ENCODE results near the gene MAVS.

The MAVS gene

DNA sequence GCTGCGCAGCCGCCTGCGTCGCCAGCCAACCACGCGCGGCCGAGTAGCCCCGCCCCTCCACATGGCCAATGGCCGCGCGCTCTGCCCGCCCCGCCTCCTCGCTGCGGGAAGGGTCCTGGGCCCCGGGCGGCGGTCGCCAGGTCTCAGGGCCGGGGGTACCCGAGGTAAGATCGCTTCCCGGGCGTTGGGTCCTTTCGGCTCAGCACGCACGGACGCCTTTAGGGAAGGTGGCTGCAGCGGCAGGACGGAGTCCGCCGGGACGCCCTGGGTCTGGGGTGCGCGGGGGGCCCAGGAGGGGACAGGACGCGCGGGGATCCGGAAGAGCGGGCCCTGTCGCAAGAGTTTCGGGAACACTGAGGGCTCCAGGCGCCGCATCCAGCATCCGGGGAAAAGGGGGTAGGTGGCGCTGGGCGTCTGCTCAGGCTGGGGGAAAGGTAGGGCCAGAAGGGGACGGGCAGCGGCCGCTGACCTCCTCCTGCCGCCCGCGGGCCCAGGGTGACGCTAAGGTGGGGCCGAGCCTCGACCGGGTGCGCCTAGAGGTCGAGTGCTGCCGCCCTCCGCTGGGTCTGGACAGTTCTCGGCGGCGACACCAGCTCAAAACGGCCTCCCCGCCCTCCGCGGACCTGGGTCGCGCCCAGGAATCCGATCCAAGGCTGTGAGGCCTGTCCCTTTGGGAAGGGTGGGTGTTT lies at the start of gene MAVS:
Gene MAVS (plus strand): TSS at position 95 of the 689 bp plus-strand sequence. CDS start 7,791 bp downstream, outside the sequence.
- peak; percentile 81 for DNase-seq (ENCODE audit: low read depth)

DNA sequence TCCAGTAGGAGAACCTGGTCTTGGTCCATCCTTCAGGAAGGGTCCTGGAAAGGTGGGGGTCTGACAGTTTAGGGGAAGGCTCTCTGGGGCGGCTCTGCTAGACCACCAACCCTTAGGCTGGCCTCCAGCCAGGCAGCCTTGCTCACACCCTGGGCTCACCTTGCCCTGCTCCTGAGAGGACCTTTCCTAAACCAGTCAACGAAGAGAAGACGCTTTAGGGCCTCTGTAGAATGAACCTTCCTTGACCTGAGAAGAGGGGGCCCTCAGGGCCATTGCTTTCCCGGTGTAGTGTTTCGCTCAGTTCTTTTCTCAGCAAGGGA lies 49.4 kb upstream of the MAVS start:
- no peak for DNase-seq (ENCODE audit: low read depth)

DNA sequence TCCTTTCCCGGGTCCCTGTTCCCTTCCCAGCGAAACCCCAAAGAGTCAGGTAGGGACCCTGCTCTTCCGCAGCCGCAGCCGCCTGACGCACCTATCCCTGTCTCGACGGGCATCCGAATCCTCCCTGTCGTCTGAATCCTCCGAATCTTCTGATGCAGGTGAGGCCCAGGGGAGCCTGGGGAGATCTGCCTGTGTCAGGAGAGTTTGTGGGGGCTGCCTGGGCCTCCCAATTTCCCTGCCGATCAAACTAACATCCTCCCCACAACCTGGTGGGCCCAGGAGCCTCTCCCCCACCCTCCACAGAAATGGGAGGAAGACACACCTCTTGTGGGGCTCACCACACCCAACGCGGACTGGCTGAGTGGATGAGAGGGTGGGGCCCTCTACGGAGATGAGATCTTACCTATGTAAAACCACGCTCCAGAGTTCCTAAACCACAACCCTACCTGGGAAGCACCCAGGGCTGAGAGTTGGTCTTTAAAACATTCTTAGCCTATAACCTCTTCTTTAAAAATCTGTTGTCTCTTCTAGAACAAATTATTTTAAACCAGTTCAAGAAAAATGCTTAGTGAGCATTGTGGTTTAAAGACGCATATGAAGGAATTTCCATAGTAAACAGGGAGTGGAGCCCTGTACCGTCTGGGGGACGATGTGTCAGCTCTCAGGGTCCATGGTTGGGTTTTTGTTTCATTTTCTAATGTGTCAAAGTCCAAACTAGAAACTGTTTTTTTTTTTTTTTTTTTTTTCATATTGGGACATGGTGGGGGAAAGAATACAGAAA lies 48.9 kb upstream of the MAVS start:
- DNase-seq (ENCODE audit: low read depth): no peak

DNA sequence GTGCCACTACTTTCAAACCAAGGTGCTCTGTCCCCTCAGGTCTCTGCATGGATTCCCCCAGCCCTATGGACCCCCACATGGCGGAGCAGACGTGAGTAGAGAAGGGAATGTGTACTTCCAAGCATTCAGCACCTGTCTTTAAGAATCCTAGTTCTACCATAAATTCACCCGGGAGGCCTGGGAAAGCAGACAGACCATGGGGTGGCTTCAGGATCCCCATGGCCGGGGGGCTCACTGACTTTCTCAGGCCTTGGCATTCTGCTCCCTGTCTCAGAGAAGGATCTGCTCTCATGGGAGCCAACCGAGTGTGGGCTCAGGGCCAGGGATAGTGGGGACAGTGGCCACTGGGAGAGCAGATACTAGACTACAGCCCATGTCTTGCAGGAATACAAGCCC lies 48.3 kb upstream of the MAVS start:
- no peak for DNase-seq (ENCODE audit: low read depth)

DNA sequence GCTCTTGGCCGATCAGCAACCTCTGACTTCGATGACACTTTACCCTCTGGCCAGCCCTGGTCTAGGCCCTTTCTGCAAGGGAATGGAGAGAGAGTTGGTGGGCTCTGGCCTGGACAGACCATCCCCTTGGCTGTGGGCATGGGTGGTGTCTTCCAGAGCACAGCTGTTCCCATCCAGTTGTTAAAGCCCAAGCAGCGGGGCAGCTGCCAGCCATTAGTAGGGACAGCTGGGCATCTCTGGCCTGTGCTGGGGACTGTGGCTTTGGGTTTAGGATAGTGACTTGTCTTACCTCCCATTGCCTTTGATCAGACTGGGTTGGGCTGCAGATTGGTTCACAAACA lies 47.8 kb upstream of the MAVS start:
- DNase-seq (ENCODE audit: low read depth): no peak

DNA sequence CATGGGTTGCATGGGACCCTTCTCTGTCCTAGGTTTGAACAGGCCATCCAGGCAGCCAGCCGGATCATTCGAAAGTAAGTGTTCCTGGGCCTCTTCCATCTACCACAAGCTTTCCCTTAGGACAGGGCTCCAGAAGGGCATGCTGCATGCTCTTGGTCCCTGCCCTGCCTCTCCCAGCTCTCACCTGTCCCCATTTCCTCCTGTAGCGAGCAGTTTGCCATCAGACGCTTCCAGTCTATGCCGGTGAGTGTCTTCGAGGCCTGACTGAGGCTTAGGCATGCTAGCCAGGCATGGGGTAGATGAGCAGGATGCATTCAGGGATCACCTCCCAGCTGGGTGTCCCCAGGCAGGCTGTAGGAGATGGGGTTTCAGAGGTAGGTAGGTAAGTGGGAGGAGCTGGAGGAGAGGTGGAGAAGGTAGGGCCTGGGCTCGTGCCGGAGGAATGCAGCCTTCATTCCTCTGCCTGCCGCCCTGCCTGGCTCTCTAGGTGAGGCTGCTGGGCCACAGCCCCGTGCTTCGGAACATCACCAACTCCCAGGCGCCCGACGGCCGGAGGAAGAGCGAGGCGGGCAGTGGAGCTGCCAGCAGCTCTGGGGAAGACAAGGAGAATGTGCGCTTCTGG lies 46.3 kb upstream of the MAVS start:
- no peak for DNase-seq (ENCODE audit: low read depth)

DNA sequence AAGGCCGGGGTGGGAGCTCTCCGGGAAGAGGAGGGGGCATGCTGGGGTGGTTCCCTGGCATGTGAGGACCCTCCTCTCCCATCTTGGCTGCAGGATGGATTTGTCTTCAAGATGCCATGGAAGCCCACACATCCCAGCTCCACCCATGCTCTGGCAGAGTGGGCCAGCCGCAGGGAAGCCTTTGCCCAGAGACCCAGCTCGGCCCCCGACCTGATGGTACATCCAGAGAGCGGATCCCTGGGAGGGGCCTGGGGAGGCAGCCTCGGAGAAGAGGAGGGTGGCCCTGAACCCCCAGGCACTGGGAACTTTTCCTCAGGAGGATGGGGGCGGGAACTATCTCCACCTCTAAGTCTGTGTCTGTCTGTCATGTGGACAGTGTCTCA lies 45.8 kb upstream of the MAVS start:
- no peak for DNase-seq (ENCODE audit: low read depth)

DNA sequence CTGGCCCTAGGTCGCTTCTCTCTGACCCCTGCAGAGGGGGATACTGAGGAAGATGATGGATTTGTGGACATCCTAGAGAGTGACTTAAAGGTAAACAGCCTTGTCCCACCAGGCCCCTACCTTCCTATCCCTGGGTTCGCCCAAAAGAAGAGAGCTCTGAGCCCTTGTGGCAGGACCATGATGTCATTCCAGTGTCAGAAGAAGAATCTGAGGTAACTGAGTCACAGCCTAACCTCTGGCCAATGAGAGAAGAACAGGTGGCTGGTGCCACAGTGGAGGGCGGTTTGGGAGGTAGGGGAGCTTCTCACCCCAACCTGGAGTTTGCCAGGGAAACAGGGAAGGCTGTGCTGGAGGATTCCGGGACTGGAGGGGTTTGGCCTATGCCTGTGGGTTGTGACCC lies 45.3 kb upstream of the MAVS start:
- no peak for DNase-seq (ENCODE audit: low read depth)

DNA sequence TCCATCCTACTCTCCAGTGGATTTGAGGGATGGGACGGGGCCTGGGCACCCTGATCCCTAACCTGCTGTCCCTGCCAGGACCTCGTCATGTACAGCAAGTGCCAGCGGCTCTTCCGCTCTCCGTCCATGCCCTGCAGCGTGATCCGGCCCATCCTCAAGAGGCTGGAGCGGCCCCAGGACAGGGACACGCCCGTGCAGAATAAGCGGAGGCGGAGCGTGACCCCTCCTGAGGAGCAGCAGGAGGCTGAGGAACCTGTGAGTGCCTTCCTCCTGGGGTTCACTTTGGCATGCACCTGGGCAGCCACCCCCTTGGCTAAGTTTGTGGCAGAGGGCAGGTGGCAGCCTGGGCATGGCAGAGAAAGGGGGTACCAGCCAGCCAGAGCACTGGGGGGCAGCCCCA lies 44.8 kb upstream of the MAVS start:
- DNase-seq (ENCODE audit: low read depth): no peak

DNA sequence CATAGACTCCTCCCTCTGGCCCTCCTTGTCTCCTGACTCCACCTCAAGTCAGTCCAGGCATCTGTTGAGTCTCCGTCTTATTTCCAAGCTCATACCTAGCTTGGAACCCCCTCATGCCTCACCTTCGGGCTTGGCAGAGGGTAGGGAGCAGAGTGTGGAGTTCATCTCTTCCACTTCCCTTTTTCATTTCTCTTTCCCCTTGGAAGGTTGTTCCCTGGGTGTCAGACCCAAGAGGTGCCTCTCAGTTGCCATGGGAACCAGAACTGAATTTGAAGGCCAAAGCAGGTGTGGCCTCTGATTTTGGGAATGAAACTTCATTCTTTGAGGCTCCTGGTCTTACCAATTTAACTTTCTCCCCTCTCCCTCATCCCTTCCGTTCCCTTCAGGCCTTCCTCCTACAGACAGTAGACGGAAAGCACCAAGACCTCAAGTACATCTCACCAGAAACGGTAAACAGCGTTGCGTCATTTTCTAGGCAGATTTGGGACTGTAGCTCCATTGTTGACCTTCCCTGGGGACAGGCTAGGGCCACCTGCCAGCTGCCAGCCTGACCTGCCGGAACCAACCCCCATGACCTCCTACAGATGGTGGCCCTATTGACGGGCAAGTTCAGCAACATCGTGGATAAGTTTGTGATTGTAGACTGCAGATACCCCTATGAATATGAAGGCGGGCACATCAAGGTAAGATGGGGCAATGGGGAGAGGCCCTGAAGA lies 44.0 kb upstream of the MAVS start:
- DNase-seq (ENCODE audit: low read depth): no peak

DNA sequence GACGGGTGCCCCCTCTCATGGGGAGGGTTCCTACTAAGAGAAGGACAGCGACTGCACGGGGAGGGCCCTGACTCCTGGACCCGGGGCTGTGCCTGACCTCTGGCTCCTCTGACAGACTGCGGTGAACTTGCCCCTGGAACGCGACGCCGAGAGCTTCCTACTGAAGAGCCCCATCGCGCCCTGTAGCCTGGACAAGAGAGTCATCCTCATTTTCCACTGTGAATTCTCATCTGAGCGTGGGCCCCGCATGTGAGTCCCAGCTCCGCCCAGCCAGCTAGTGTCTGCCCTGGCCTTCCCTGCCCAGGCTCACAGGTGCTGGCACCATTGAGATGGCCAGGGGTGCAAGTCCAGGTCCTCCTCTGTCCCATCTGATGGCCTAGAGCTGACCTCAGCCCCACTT lies 43.3 kb upstream of the MAVS start:
- DNase-seq (ENCODE audit: low read depth): no peak

DNA sequence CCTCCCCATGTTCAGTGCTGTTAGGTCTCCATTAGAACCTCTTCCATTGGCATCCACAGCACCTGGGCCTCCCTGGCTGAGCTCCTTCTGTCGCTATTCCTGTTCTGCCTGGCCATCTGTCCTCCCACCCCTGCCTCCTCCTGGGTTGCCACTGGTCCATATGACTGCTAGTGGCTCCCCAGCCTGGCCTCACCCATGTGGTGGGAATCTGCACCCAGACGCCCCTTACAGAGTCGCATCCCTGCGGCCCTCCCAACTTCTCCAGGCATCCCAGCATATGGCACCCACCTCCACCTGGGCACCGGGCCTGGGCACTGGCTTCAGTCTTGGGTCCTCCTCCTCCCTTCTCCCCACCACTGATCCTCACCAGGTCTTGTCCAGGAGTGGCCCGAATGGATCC lies 42.8 kb upstream of the MAVS start:
- no peak for DNase-seq (ENCODE audit: low read depth)

DNA sequence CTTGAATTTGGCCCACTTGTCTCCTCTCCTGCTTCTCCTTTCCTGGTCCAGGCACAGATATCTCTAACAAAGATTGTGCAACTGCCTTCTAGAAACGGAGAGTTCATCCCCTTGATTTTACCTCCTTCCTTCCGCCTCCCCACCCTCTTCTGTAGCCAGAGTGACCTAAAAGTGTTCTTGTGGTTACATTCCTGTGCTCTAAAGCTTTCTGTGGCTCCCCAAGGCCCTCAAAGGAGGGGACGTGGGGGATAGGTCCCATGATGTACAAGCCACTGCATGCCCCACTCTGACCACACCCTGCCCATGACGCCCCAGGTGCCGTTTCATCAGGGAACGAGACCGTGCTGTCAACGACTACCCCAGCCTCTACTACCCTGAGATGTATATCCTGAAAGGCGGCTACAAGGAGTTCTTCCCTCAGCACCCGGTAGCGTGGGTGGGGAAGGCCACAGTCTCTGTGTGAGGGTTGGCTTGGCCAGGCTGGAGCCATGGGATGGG lies 42.3 kb upstream of the MAVS start:
- no peak for DNase-seq (ENCODE audit: low read depth)

DNA sequence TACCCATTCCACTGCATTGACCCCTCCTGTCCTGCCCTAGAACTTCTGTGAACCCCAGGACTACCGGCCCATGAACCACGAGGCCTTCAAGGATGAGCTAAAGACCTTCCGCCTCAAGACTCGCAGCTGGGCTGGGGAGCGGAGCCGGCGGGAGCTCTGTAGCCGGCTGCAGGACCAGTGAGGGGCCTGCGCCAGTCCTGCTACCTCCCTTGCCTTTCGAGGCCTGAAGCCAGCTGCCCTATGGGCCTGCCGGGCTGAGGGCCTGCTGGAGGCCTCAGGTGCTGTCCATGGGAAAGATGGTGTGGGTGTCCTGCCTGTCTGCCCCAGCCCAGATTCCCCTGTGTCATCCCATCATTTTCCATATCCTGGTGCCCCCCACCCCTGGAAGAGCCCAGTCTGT lies 41.9 kb upstream of the MAVS start:
- no peak for DNase-seq (ENCODE audit: low read depth)

DNA sequence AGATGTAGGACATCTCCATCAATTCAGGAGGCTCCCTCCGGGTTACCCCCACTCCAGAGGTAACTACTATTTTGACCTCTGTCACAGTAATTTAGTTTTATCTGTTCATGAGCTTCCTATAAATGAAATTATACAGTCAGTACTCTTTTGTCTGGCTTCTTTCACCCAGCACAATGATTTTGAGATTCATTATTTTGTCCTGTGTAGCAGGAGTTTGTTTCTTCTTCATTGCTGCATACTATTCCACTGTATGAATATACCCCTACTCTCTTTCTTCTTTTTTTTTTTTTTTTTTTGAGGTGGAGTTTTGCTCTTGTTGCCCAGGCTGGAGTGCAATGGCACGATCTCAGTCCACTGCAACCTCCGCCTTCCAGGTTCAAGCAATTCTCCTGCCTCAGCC lies 38.1 kb upstream of the MAVS start:
- no peak for DNase-seq (ENCODE audit: low read depth)

DNA sequence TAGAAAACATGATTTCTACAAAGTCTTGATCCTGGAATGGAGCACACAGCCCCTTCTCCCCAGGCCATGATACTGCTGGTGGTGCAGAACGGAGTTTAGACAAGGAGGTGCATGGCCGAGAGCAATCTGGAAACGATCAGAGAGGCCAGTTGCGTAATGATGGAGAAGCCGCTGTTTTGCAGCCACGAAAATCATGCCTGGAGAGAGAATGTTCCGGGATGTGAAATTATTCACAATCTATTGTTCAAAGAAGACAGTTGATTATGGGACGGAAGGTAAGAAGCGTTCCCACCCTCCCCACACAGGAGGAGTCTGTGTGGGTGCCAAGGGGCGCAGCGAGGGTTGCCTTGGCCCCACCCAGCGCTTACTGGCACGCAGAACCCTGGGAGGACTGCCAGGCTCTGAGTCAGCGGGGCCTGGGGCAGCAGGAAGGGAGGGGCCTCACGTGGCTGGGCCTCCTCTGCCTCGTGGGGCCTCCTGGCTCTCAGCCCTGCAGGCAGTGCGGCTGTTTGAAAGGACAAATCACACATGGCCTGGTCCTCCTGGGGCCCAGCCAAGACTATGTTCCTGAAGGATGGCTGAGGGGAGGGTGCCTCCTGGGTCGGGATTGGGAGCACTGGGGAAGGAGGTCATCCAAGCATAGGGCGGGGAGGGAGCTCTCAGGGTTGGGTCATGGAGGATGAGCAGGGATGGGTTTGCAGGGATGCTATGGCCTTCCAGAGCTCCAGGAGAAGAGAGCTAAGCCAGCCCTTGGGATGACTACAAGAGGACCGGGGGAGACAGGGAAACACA lies 35.0 kb upstream of the MAVS start:
- DNase-seq (ENCODE audit: low read depth): peak; percentile 90

DNA sequence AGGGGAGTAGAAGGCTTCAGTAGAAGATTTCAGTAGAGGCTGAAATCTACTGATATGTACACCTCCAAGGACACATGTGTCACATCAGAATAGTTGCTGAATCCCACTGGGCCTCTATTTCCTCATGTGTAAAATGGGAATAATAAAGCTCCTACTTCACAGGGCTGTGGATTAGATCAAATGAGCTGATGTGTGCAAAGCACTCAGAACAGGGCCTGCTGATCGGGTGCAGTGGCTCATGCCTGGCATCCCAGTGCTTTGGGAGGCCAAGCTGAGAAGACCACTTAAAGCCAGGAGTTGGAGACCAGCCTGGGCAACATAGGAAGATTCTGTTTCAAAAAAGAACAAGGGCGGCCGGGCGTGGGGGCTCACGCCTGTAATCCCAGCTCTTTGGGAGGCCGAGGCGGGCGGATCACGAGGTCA lies 34.4 kb upstream of the MAVS start:
- no peak for DNase-seq (ENCODE audit: low read depth)

DNA sequence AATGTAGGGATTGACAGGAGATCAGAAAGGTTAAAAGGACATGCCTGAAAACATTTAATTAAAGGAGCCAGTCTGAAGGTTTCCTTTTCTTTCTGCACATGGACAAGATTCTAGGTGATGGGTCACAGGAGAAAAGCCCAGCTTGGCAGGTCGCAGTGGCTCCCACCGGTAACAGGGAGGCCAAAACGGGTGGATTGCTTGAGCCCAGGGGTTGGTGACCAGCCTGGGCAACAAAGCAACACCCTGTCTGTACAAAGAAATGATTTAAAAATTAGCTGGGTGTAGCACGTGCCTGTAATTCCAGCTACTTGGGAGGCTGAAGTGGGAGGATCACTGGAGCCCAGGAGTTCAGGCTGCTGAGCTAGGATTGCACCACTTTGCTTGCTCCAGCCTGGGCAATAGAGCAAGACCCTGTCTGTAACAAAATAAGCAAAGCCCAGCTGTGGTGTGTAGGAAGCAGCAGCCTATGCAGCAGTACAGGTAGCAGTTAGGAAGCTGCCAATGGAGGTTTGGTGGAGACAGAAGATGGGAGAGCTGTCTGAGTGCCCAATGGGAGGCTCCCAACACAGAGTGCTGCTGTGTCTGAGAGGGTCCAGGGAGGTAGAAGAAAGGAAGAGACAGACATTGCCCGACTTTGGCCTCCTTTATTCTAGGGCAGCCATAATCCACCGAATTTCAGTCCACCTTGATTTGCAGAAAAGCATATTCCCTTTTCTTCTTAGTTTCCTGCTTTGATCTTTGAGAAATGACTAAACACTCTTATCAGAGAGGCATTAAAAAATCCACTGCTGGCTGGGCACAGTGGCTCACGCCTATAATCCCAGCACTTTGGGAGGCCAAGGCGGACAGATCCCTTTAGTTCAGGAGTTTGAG lies 33.4 kb upstream of the MAVS start:
- no peak for DNase-seq (ENCODE audit: low read depth)

DNA sequence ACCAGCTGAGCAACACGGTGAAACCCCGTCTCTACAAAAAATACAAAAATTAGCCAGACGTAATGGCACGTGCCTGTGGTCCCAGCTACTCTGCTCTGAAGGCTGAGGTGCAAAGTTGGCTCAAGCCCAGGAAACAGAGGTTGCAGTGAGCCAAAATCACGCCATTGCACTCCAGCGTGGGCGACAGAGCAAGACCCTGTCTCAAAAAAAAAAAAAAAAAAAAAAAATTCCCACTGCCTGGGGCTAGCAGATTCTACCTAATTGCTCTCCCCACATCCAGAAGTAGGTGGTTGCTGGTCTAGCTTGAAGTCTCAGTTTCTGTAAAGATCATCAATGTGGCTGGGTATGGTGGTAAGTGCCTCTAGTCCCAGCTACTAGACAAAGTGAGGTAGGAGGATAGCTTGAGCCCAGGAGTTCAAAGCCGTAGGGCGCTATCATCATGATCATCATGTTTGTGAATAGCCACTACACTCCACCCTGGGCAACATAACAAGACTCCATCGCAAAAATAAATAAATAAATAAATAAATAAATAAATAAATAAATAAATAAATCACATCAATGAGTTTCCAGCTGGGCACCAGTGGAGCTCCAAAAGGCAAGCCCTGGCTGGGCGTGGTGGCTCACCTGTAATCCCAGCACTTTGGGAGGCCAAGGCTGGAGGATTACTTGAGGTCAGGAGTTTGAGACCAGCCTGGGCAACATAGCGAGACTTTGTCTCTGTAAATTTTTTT lies 32.6 kb upstream of the MAVS start:
- no peak for DNase-seq (ENCODE audit: low read depth)

DNA sequence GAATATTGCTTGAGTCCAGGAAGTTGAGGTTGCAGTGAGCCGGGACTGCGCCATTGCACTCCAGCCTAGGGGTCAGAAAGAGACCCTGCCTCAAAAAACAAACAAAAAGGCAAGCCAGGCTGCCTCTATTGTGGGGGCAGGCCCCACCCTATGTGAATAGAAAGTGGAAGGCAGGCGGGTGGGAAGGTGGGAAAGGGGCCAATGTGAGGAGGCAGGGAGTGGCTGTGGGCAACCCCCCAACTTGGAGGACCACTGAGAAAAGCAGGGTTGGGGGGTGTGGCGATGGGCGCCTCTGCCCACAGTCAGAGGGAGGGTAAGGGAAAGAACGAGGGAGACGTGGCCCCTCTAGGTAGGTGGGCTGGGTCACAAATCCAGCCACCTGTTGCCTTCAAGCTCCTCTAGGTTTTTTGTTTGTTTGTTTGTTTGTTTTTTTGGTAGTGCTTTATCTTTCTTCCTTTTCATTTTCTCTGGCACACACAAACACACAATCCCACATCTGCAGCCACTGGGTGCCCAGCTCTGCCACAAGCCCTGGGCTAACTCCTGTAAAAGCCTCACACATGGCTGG lies 31.6 kb upstream of the MAVS start:
- no peak for DNase-seq (ENCODE audit: low read depth)

Data from activated T-cell treated with anti-CD3 and anti-CD28 coated beads for 24 hours (primary cell).